GM12872 (cell line): ENCODE measurements around the gene BARX1.

Source experiments
- TF ChIP-seq, protein P1 (sequence below): IDR thresholded peaks from 3 replicates; pipeline ENCODE4 v1.5.1; 2011; ENCODE audit warnings: low read depth, mild to moderate bottlenecking, low read length, moderate library complexity; ENCODE audit not compliant: insufficient read depth

Gene BARX1

GRCh38 chr9:93990448-93990847 lies 35.3 kb upstream of the BARX1 start:
- TF ChIP-seq, protein P1, sequence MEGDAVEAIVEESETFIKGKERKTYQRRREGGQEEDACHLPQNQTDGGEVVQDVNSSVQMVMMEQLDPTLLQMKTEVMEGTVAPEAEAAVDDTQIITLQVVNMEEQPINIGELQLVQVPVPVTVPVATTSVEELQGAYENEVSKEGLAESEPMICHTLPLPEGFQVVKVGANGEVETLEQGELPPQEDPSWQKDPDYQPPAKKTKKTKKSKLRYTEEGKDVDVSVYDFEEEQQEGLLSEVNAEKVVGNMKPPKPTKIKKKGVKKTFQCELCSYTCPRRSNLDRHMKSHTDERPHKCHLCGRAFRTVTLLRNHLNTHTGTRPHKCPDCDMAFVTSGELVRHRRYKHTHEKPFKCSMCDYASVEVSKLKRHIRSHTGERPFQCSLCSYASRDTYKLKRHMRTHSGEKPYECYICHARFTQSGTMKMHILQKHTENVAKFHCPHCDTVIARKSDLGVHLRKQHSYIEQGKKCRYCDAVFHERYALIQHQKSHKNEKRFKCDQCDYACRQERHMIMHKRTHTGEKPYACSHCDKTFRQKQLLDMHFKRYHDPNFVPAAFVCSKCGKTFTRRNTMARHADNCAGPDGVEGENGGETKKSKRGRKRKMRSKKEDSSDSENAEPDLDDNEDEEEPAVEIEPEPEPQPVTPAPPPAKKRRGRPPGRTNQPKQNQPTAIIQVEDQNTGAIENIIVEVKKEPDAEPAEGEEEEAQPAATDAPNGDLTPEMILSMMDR, result no peak

DNA sequence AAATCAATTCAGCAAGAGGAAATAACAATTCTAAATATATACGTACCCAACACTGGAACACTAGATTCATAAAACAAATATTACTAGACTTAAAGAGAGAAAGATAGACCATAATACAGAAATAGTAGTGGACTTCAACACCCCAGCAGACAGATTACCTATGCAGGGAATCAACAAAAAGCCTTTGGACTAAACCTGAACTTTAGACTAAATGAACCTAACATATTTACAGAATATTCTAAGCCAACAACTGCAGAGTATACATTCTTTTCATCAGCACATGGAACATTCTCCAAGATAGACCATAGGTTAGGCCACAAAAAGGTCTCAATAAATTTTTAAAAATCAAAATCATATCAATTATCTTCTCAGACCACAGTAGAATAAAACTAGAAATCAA lies 32.9 kb upstream of the BARX1 start:
- TF ChIP-seq, protein P1, result no peak

- TF ChIP-seq, protein P1, result no peak
Measured at GRCh38 chr9:93984860-93985259, 29.7 kb upstream of the BARX1 start.

GRCh38 chr9:93983875-93984274 lies 28.7 kb upstream of the BARX1 start:
- TF ChIP-seq, protein P1, result no peak

DNA sequence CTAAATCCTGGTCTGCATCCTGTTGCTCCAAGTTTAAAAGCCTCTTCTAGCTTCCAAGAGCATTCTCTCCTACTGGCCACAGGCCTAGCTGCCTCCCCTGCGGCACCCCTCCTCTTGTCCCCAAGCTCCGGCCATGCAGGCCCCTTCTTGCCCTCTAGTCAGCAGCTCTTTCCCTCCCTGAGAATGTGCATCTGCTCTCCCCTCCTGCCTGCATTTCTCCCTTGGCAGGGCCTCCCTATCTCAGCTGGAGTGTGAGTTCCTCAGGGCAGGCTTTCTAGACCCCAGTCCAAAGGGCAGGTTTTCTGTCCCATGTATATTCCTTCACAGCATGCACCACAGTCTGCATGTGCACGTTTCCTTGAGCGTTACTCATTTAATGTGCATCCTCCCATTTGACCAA lies 24.6 kb upstream of the BARX1 start:
- TF ChIP-seq, protein P1, result no peak

DNA sequence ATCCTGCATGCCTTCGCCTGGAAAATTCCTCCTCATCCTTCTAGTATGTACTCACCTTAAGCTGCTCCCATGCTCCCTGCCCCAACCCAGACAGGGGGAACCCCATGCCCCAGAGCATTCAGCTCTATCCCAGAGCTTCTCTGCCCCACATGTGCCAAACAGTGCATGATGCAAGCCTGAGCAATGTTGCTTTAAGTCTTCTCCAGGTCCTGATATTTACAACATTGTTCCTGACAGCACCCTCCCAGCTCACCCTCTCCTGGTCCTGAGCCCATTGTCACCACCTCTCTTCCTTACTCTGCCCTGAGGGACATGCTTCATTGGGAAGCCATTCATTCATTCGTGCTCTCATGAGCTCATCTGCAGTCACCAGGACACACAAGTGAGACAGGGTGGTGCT lies 23.4 kb upstream of the BARX1 start:
- TF ChIP-seq, protein P1, result no peak

GRCh38 chr9:93976973-93977372 lies 21.8 kb upstream of the BARX1 start:
- TF ChIP-seq, protein P1, result no peak

DNA sequence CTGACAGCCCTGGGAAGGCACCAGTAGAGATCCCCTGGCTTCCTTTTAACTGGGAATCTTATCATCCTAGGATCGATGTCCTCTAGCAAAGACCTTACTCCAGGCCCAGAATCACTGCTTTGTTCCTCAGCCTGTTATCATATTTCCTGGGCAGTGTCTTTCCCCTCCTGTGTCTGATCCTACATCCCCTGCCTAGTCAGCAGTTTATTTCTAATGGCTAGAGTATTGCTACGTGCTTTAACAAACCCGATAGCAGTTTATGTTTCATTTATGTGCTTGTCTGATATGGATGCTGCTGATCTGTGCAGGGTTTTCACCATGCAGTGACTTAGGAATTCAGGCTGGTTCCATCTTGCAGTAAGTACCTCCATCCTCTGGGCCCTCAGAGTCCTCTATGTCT lies 20.9 kb upstream of the BARX1 start:
- TF ChIP-seq, protein P1, result no peak
